ENCODE measurements around the gene RFX3.

GRCh38 chr9:3247211-3247610 is 278.6 kb downstream of the RFX3 start:
- no peak for TF ChIP-seq SP1 (IDR thresholded peaks at IDR 0.05)
- TF ChIP-seq SP1 (CRISPR knock-in tag; IDR thresholded peaks at IDR 0.05): no peak
- TF ChIP-seq CTCF (CRISPR knock-in tag; IDR thresholded peaks at IDR 0.05): no peak
- TF ChIP-seq ZNF792 (CRISPR knock-in tag; IDR thresholded peaks at IDR 0.05): no peak
- TF ChIP-seq ZNF274 (CRISPR knock-in tag; IDR thresholded peaks at IDR 0.05): no peak
- no peak for TF ChIP-seq KDM5B (CRISPR knock-in tag; IDR thresholded peaks at IDR 0.05; ENCODE audit: borderline replicate concordance)

All from HepG2 (cell line).